HUES6 (cell line): ENCODE measurements around the gene SULT1E1.

Source experiments
- H3K27ac ChIP-seq: 2 replicates; pipeline ENCODE4 v1.7.0; 2013; ENCODE audit warnings: low read depth, mild to moderate bottlenecking, low read length, inconsistent platforms
- H3K27me3 ChIP-seq: 2 replicates; pipeline ENCODE4 v1.6.1; 2013; ENCODE audit warnings: low read length; ENCODE audit not compliant: control insufficient read depth, insufficient read depth
- H3K36me3 ChIP-seq: 2 replicates; pipeline ENCODE4 v1.6.1; 2013; ENCODE audit warnings: low read length; ENCODE audit not compliant: control insufficient read depth, insufficient read depth
- H3K4me1 ChIP-seq: 2 replicates; pipeline ENCODE4 v1.6.1; 2013; ENCODE audit warnings: low read length; ENCODE audit not compliant: control insufficient read depth, insufficient read depth
- H3K4me3 ChIP-seq: 2 replicates; pipeline ENCODE4 v1.5.1; 2013; ENCODE audit warnings: low read depth, low read length
- H3K9ac ChIP-seq: one replicate; pipeline ENCODE4 v1.6.1; 2013; ENCODE audit warnings: mild to moderate bottlenecking, low read length
- H3K9me3 ChIP-seq: 2 replicates; pipeline ENCODE4 v1.6.1; 2013; ENCODE audit warnings: low read depth, low read length; ENCODE audit not compliant: control insufficient read depth, insufficient read depth

SULT1E1 gene

GRCh38 chr4:69876071-69876470, 16.1 kb upstream of the SULT1E1 start:
- H3K4me3 ChIP-seq: no peak overlapping the region
- no peak overlapping the region for H3K27ac ChIP-seq
- H3K9me3 ChIP-seq: peaks cover 2% of the 10 kb centered on the region; the same call in 1 of the 2 replicates
- H3K36me3 ChIP-seq: no peaks in the 10 kb centered on the region
- H3K27me3 ChIP-seq: no peaks in the 10 kb centered on the region
- H3K9ac ChIP-seq: no peak overlapping the region
- no peaks in the 10 kb centered on the region for H3K4me1 ChIP-seq

GRCh38 chr4:69875576-69875975, 15.6 kb upstream of the SULT1E1 start:
- Histone ChIP-seq H3K4me1 (no peaks in the 10 kb centered on the region), H3K27ac (no peak overlapping the region), H3K4me3 (no peak overlapping the region), H3K9me3 (peaks cover 2% of the 10 kb centered on the region; the same call in 1 of the 2 replicates), H3K27me3 (no peaks in the 10 kb centered on the region), H3K36me3 (no peaks in the 10 kb centered on the region), H3K9ac (no peak overlapping the region)

DNA sequence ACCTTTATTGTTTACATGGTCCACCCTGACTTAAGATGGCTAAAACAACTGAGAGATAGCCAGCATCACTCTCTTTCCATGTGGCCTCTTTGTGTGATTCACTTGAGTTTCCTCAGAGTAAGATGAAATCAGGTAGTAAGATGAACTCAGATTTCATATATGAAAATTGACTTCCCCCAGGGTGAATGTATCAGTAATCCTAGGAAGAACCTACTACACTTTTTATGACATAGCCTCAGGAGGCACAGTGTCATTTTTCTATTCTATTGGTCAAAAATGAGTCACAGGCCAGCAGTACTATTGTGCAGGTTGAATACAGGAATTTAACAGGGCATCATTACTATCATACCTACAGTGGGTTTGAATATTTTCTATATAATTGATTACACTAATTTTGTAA, 14.6 kb upstream of the SULT1E1 start:
- no peaks in the 10 kb centered on the region for H3K27me3 ChIP-seq
- H3K4me1 ChIP-seq: no peaks in the 10 kb centered on the region
- H3K36me3 ChIP-seq: no peaks in the 10 kb centered on the region
- no peak overlapping the region for H3K27ac ChIP-seq
- no peak overlapping the region for H3K4me3 ChIP-seq
- peaks cover 2% of the 10 kb centered on the region; the same call in 1 of the 2 replicates for H3K9me3 ChIP-seq
- H3K9ac ChIP-seq: no peak overlapping the region

GRCh38 chr4:69861756-69862155, 1.8 kb upstream of the SULT1E1 start:
- no peak overlapping the region for H3K4me3 ChIP-seq
- no peaks in the 10 kb centered on the region for H3K27me3 ChIP-seq
- no peaks in the 10 kb centered on the region for H3K9me3 ChIP-seq
- no peaks in the 10 kb centered on the region for H3K4me1 ChIP-seq
- H3K36me3 ChIP-seq: no peaks in the 10 kb centered on the region
- H3K27ac ChIP-seq: no peak overlapping the region
- H3K9ac ChIP-seq: no peak overlapping the region

- Histone ChIP-seq H3K4me3 (no peak overlapping the region), H3K9ac (no peak overlapping the region), H3K4me1 (no peaks in the 10 kb centered on the region), H3K27me3 (no peaks in the 10 kb centered on the region), H3K36me3 (no peaks in the 10 kb centered on the region), H3K9me3 (no peaks in the 10 kb centered on the region), H3K27ac (no peak overlapping the region)
These were observed 765 bp upstream of the SULT1E1 start for GRCh38 chr4:69860521-69861298.

- H3K9me3 ChIP-seq: no peaks in the 10 kb centered on the region
- H3K9ac ChIP-seq: no peak overlapping the region
- no peaks in the 10 kb centered on the region for H3K36me3 ChIP-seq
- H3K4me1 ChIP-seq: no peaks in the 10 kb centered on the region
- no peaks in the 10 kb centered on the region for H3K27me3 ChIP-seq
- no peak overlapping the region for H3K4me3 ChIP-seq
- H3K27ac ChIP-seq: no peak overlapping the region
These were observed 732 bp downstream of the SULT1E1 start for GRCh38 chr4:69859140-69859685.

DNA sequence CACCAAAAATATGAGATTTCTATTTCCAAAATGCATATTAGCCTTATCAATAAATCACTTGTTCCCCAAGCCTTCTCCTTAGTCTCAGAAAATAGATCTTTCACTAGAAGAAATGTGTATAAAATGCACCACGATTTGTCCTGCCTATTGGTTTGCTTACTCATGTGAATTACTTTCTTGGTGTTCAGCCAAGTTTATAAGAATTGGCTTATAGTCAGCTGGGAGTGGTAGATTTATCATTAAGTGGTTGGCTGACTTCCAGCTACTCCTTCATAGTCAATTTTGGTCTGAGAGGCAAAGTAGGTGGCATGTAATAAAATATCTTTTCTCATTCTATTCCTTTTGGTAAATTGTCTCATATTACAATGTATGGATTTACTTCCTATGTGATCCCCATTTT, 1.3 kb downstream of the SULT1E1 start:
- no peaks in the 10 kb centered on the region for H3K4me1 ChIP-seq
- H3K9me3 ChIP-seq: no peaks in the 10 kb centered on the region
- H3K27ac ChIP-seq: no peak overlapping the region
- H3K27me3 ChIP-seq: no peaks in the 10 kb centered on the region
- no peak overlapping the region for H3K4me3 ChIP-seq
- no peak overlapping the region for H3K9ac ChIP-seq
- H3K36me3 ChIP-seq: no peaks in the 10 kb centered on the region

- Histone ChIP-seq H3K4me3 (no peak overlapping the region), H3K27me3 (no peaks in the 10 kb centered on the region), H3K9me3 (no peaks in the 10 kb centered on the region), H3K36me3 (no peaks in the 10 kb centered on the region), H3K9ac (no peak overlapping the region), H3K4me1 (no peaks in the 10 kb centered on the region), H3K27ac (no peak overlapping the region)
These were observed 4.1 kb downstream of the SULT1E1 start for GRCh38 chr4:69855822-69856221.

DNA sequence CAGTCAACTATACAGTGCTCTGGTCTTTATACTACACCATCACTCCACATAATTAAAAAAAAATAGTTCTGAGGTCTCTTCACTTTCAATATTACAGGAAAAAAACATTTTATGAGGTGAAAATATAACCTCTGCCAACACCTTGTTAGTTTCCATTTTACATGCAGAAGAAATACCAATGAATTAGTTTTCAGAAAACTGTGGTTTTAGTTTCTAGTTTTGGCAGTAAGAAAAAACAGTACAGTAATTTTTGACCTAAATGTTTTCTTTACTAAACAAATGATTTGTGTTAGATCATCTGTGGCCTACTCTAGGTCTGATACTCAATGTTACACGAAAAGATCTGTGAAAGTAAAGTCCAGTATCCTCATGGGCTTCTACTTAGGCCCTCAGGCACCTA, 10.0 kb downstream of the SULT1E1 start:
- Histone ChIP-seq H3K27ac (no peak overlapping the region), H3K9me3 (no peaks in the 10 kb centered on the region), H3K4me3 (no peak overlapping the region), H3K9ac (no peak overlapping the region), H3K36me3 (no peaks in the 10 kb centered on the region), H3K4me1 (no peaks in the 10 kb centered on the region), H3K27me3 (no peaks in the 10 kb centered on the region)

DNA sequence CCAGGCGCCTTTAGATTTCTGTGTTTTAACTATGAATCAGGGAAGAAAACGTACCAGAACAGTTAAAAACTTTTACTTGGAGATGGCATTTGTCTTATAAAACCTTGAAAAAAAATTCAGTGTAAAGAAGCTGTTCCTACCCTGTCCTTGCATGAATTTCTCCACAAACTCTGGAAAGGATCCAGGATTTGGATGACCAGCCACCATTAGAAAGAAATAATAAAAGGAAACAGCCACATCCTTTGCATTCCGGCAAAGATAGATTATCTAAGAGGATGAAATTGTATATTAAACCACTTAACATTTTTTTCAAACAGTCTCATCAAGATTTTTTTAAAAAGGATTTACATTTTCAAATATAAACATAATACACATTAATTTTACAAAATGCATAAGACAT, 10.6 kb downstream of the SULT1E1 start:
- no peak overlapping the region for H3K4me3 ChIP-seq
- H3K36me3 ChIP-seq: no peaks in the 10 kb centered on the region
- H3K4me1 ChIP-seq: no peaks in the 10 kb centered on the region
- H3K27me3 ChIP-seq: no peaks in the 10 kb centered on the region
- H3K9ac ChIP-seq: no peak overlapping the region
- H3K9me3 ChIP-seq: no peaks in the 10 kb centered on the region
- no peak overlapping the region for H3K27ac ChIP-seq

DNA sequence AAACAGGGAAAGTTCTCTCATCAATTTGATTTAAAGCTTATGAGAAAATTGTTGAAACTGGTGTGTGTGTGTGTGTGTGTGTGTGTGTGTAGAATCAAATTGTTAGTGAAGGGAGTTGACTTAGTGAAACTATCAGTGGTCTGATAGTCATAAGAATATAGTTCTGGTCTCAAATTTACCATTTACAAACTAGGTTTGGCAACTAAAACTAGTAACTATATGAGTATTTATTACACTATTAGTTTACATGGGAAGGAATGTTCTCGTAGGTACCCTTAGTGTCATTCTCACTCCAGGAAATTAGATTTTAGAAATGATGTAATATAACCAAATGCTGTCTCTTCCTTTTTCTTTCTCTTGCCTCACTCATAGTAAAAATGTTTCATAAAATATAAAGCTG, 11.9 kb downstream of the SULT1E1 start:
- Histone ChIP-seq H3K4me1 (no peaks in the 10 kb centered on the region), H3K4me3 (no peak overlapping the region), H3K27me3 (no peaks in the 10 kb centered on the region), H3K27ac (no peak overlapping the region), H3K9me3 (no peaks in the 10 kb centered on the region), H3K36me3 (no peaks in the 10 kb centered on the region), H3K9ac (no peak overlapping the region)
